HL-60 (cell line): ENCODE results near the gene RHBDD3.

ENCODE experiments used
- GABPA ChIP-seq: IDR thresholded peaks from 2 replicates; pipeline ENCODE4 v1.6.1; 2012; ENCODE audit warnings: low read depth
- POLR2AphosphoS5 ChIP-seq: IDR thresholded peaks from 2 replicates; pipeline ENCODE4 v1.6.1; 2012; ENCODE audit warnings: low read depth
- SPI1 ChIP-seq: IDR thresholded peaks from 2 replicates; pipeline ENCODE4 v1.6.1; 2012; ENCODE audit warnings: low read depth, mild to moderate bottlenecking, borderline replicate concordance
- TF ChIP-seq, protein P1 (sequence below): IDR thresholded peaks from one replicate; pipeline ENCODE4 v1.5.1; 2011; ENCODE audit warnings: low read length, control low read depth, inconsistent platforms; ENCODE audit not compliant: insufficient read depth
- TF ChIP-seq, protein P2 (sequence below): IDR thresholded peaks from 2 replicates; pipeline ENCODE4 v1.6.1; 2012; ENCODE audit warnings: low read depth; ENCODE audit not compliant: insufficient replicate concordance

DNA sequence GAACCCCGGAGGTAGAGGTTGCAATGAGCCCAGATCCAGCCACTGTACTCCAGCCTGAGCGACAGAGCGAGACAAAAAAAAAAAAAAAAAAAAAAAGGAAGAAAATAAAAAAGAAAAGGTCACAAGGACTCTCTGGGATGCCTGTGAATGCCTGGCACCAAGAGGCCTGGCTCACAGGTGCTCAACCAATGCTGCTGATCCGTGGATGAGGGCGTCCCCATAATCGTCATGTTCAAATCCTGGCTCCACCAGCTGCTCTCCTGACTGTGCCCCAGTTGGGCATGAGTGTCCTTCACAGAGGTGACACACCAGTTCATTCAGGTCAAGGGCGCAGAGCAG is 38.0 kb upstream of the RHBDD3 start:
- TF ChIP-seq, protein P1, sequence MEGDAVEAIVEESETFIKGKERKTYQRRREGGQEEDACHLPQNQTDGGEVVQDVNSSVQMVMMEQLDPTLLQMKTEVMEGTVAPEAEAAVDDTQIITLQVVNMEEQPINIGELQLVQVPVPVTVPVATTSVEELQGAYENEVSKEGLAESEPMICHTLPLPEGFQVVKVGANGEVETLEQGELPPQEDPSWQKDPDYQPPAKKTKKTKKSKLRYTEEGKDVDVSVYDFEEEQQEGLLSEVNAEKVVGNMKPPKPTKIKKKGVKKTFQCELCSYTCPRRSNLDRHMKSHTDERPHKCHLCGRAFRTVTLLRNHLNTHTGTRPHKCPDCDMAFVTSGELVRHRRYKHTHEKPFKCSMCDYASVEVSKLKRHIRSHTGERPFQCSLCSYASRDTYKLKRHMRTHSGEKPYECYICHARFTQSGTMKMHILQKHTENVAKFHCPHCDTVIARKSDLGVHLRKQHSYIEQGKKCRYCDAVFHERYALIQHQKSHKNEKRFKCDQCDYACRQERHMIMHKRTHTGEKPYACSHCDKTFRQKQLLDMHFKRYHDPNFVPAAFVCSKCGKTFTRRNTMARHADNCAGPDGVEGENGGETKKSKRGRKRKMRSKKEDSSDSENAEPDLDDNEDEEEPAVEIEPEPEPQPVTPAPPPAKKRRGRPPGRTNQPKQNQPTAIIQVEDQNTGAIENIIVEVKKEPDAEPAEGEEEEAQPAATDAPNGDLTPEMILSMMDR, result no peak
- TF ChIP-seq SPI1, result no peak
- TF ChIP-seq GABPA, result no peak
- no peak for TF ChIP-seq POLR2AphosphoS5
- TF ChIP-seq, protein P2, sequence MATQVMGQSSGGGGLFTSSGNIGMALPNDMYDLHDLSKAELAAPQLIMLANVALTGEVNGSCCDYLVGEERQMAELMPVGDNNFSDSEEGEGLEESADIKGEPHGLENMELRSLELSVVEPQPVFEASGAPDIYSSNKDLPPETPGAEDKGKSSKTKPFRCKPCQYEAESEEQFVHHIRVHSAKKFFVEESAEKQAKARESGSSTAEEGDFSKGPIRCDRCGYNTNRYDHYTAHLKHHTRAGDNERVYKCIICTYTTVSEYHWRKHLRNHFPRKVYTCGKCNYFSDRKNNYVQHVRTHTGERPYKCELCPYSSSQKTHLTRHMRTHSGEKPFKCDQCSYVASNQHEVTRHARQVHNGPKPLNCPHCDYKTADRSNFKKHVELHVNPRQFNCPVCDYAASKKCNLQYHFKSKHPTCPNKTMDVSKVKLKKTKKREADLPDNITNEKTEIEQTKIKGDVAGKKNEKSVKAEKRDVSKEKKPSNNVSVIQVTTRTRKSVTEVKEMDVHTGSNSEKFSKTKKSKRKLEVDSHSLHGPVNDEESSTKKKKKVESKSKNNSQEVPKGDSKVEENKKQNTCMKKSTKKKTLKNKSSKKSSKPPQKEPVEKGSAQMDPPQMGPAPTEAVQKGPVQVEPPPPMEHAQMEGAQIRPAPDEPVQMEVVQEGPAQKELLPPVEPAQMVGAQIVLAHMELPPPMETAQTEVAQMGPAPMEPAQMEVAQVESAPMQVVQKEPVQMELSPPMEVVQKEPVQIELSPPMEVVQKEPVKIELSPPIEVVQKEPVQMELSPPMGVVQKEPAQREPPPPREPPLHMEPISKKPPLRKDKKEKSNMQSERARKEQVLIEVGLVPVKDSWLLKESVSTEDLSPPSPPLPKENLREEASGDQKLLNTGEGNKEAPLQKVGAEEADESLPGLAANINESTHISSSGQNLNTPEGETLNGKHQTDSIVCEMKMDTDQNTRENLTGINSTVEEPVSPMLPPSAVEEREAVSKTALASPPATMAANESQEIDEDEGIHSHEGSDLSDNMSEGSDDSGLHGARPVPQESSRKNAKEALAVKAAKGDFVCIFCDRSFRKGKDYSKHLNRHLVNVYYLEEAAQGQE, result no peak
